DND-41 (cell line): ENCODE measurements around the gene ZBTB21.

ENCODE experiments used
- EZH2 ChIP-seq: IDR thresholded peaks from 3 replicates; pipeline ENCODE4 v1.6.1; 2012; ENCODE audit warnings: borderline replicate concordance, low read depth, mild to moderate bottlenecking, moderate library complexity, low read length, inconsistent platforms; ENCODE audit not compliant: severe bottlenecking
- TF ChIP-seq, protein P1 (sequence below): IDR thresholded peaks from 2 replicates; pipeline ENCODE4 v1.5.1; 2012; ENCODE audit warnings: borderline replicate concordance, low read length, moderate library complexity, mild to moderate bottlenecking; ENCODE audit not compliant: poor library complexity, severe bottlenecking; ENCODE audit errors: extremely low read depth

DNA sequence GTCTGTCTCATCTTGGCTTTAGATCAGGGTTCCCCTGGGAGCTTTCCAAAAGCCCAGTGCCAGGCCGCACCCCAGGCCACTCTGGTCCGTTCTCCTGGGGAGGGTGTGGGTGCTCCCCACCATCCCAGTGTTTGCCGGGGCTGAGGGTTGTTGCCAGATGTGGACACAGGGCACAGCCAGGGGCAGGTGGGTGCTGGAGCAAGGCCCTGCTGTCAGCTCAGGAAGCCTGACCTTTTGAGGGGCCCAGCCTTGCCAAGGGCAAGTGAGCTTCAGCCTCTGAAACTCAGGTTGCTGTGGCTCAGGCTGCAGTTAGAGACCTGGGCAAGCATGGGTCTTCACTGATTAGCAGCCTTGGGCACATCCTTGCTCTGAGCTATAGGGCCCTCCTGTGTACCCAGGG lies 22.8 kb upstream of the ZBTB21 start:
- TF ChIP-seq, protein P1, sequence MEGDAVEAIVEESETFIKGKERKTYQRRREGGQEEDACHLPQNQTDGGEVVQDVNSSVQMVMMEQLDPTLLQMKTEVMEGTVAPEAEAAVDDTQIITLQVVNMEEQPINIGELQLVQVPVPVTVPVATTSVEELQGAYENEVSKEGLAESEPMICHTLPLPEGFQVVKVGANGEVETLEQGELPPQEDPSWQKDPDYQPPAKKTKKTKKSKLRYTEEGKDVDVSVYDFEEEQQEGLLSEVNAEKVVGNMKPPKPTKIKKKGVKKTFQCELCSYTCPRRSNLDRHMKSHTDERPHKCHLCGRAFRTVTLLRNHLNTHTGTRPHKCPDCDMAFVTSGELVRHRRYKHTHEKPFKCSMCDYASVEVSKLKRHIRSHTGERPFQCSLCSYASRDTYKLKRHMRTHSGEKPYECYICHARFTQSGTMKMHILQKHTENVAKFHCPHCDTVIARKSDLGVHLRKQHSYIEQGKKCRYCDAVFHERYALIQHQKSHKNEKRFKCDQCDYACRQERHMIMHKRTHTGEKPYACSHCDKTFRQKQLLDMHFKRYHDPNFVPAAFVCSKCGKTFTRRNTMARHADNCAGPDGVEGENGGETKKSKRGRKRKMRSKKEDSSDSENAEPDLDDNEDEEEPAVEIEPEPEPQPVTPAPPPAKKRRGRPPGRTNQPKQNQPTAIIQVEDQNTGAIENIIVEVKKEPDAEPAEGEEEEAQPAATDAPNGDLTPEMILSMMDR = no peak
- no peak for TF ChIP-seq EZH2
